22Rv1 (cell line): Measurements from ENCODE around the gene TRPM3.

Experiments
- CTCF ChIP-seq: fragments of 450-650 bp; IDR thresholded peaks from 2 replicates; pipeline ENCODE4 v1.5.1; 2017; ENCODE audit warnings: mild to moderate bottlenecking
- ZFX ChIP-seq: fragments of 450-650 bp; IDR thresholded peaks from 2 replicates; pipeline ENCODE4 v1.6.1; 2017; ENCODE audit warnings: antibody characterized with exemption, borderline replicate concordance

GRCh38 chr9:70559102-70559501 is 562.3 kb downstream of the TRPM3 start:
- TF ChIP-seq CTCF (no peak), ZFX (no peak)
